Loucy (cell line): ENCODE measurements around the gene SNHG17.
A peak's percentile ranks its signal among the peaks of the same experiment; 100 is the strongest.
"Not testable (repeated sequence)": the region's sequence is repeated elsewhere in the genome, so short reads cannot be mapped to it uniquely, and the experiment has no call there.

Source experiments
- H2AFZ ChIP-seq: fragments of 200-600 bp; sonication (generic); 2 replicates; pipeline ENCODE4 v1.6.0; 2016; ENCODE audit warnings: antibody characterized with exemption, mild to moderate bottlenecking, low read length, moderate library complexity
- H3F3A ChIP-seq: fragments of 200-600 bp; 2 replicates; pipeline ENCODE4 v1.6.0; 2016; ENCODE audit warnings: antibody characterized with exemption, low read depth, mild to moderate bottlenecking
- H3K27me3 ChIP-seq: fragments of 200-600 bp; sonication (generic); 2 replicates; pipeline ENCODE4 v1.6.1; 2014; ENCODE audit warnings: low read length, mild to moderate bottlenecking; ENCODE audit not compliant: insufficient read depth, poor library complexity, severe bottlenecking
- H3K36me3 ChIP-seq: fragments of 200-600 bp; sonication (generic); 2 replicates; pipeline ENCODE4 v1.6.1; 2016; ENCODE audit warnings: low read length; ENCODE audit not compliant: insufficient read depth
- H3K4me1 ChIP-seq: fragments of 200-600 bp; sonication (generic); 2 replicates; pipeline ENCODE4 v1.5.1; 2014; ENCODE audit warnings: low read length, mild to moderate bottlenecking; ENCODE audit not compliant: insufficient read depth, poor library complexity, severe bottlenecking
- H3K4me2 ChIP-seq: fragments of 200-600 bp; sonication (generic); 2 replicates; pipeline ENCODE4 v1.6.0; 2014; ENCODE audit warnings: antibody characterized with exemption, low read length, low read depth, mild to moderate bottlenecking; ENCODE audit not compliant: poor library complexity, severe bottlenecking
- H3K4me3 ChIP-seq: fragments of 200-600 bp; sonication (generic); 2 replicates; pipeline ENCODE4 v1.5.1; 2014; ENCODE audit warnings: low read length, mild to moderate bottlenecking, mixed read lengths; ENCODE audit not compliant: poor library complexity, severe bottlenecking
- H3K79me2 ChIP-seq: fragments of 200-600 bp; sonication (generic); 2 replicates; pipeline ENCODE4 v1.6.1; 2014; ENCODE audit warnings: low read length; ENCODE audit not compliant: insufficient read depth
- H3K9ac ChIP-seq: fragments of 200-600 bp; sonication (generic); 2 replicates; pipeline ENCODE4 v1.6.0; 2014; ENCODE audit warnings: mild to moderate bottlenecking, low read depth, low read length, moderate library complexity; ENCODE audit not compliant: poor library complexity, severe bottlenecking
- H3K9me2 ChIP-seq: fragments of 200-600 bp; sonication (generic); replicated peaks from 2 replicates; pipeline ENCODE4 v1.6.1; 2016; ENCODE audit warnings: low read depth, low read length, mixed read lengths
- H3K9me3 ChIP-seq: fragments of 200-600 bp; sonication (generic); 2 replicates; pipeline ENCODE4 v1.6.1; 2014; ENCODE audit warnings: mild to moderate bottlenecking, antibody characterized with exemption, low read length, low read depth; ENCODE audit not compliant: insufficient read depth
- H4K20me1 ChIP-seq: fragments of 200-600 bp; sonication (generic); 2 replicates; pipeline ENCODE4 v1.6.0; 2014; ENCODE audit warnings: antibody characterized with exemption, low read length, mild to moderate bottlenecking; ENCODE audit not compliant: insufficient read depth, poor library complexity, severe bottlenecking
- CTCF ChIP-seq: fragments of 200-600 bp; sonication (generic); conservative IDR thresholded peaks from 2 replicates; pipeline ENCODE4 v1.5.1; 2014; ENCODE audit warnings: mild to moderate bottlenecking, antibody characterized with exemption, low read length
- EZH2phosphoT487 ChIP-seq: fragments of 200-600 bp; IDR thresholded peaks from 2 replicates; pipeline ENCODE4 v1.6.1; 2018; ENCODE audit warnings: antibody characterized with exemption, mild to moderate bottlenecking, moderate library complexity, borderline replicate concordance

SNHG17 gene

GRCh38 chr20:38435555-38435939 lies 419 bp upstream of the SNHG17 start:
- Histone ChIP-seq H4K20me1 (peaks cover 42% of the 10 kb centered on the region), H3K9ac (no peak overlapping the region), H3F3A (no peaks in the 10 kb centered on the region), H3K9me3 (no peaks in the 10 kb centered on the region), H3K4me1 (peaks cover 30% of the 10 kb centered on the region), H2AFZ (peak overlapping the region; percentile 72), H3K79me2 (peaks cover 46% of the 10 kb centered on the region), H3K4me2 (no peak overlapping the region), H3K4me3 (no peak overlapping the region), H3K36me3 (peaks cover 23% of the 10 kb centered on the region; the same call in 1 of the 2 replicates), H3K27me3 (peaks cover 9% of the 10 kb centered on the region), H3K9me2 (no peaks in the 10 kb centered on the region)
- TF ChIP-seq CTCF = no peak
- TF ChIP-seq EZH2phosphoT487 = no peak

GRCh38 chr20:38434301-38434741 lies 807 bp downstream of the SNHG17 start:
- Histone ChIP-seq H3K36me3 (peaks cover 31% of the 10 kb centered on the region; the same call in 1 of the 2 replicates), H2AFZ (no peak overlapping the region), H3K79me2 (peaks cover 57% of the 10 kb centered on the region), H3K4me1 (peaks cover 35% of the 10 kb centered on the region), H3F3A (no peaks in the 10 kb centered on the region), H4K20me1 (peaks cover 53% of the 10 kb centered on the region), H3K4me2 (peak overlapping the region; percentile 79), H3K27me3 (peaks cover 9% of the 10 kb centered on the region), H3K9me3 (no peaks in the 10 kb centered on the region), H3K9ac (peak overlapping the region; percentile 97), H3K4me3 (peak overlapping the region; percentile 81), H3K9me2 (no peaks in the 10 kb centered on the region)
- no peak for TF ChIP-seq EZH2phosphoT487
- no peak for TF ChIP-seq CTCF

GRCh38 chr20:38433304-38433972 lies 1.7 kb downstream of the SNHG17 start:
- TF ChIP-seq EZH2phosphoT487 (no peak), CTCF (no peak)
- no peak overlapping the region for H2AFZ ChIP-seq
- peaks cover 40% of the 10 kb centered on the region; the same call in 1 of the 2 replicates for H3K36me3 ChIP-seq
- peaks cover 9% of the 10 kb centered on the region for H3K27me3 ChIP-seq
- H3K4me2 ChIP-seq = peak overlapping the region; percentile 79
- peaks cover 66% of the 10 kb centered on the region for H3K79me2 ChIP-seq
- peak overlapping the region; percentile 97 for H3K9ac ChIP-seq
- no peaks in the 10 kb centered on the region for H3K9me2 ChIP-seq
- H4K20me1 ChIP-seq = peaks cover 62% of the 10 kb centered on the region
- peak overlapping the region; percentile 81 for H3K4me3 ChIP-seq
- no peaks in the 10 kb centered on the region for H3F3A ChIP-seq
- H3K4me1 ChIP-seq = peaks cover 43% of the 10 kb centered on the region
- no peaks in the 10 kb centered on the region for H3K9me3 ChIP-seq

DNA sequence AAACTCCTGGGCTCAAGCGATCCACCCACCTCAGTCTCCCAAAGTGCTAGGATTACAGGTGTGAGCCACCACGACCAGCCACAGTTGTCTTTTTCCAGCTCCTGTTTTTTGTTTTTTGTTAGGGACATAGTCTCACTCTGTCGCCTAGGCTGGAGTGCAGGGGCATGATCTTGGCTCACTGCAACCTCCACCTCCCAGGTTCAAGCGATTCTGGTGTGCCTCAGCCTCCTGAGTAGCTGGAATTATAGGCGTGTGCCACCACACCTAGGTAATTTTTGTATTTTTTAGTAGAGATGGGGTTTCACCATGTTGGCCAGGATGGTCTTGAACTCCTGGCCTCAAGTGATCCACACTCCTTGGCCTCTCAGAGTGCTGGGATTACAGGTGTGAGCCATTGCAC lies 2.3 kb downstream of the SNHG17 start:
- Histone ChIP-seq H3K4me3 (peak overlapping the region; percentile 81), H3K4me1 (peaks cover 43% of the 10 kb centered on the region), H4K20me1 (peaks cover 67% of the 10 kb centered on the region), H3K4me2 (peak overlapping the region; percentile 79), H3K36me3 (peaks cover 45% of the 10 kb centered on the region; the same call in 1 of the 2 replicates), H3K9ac (peak overlapping the region; percentile 97), H3K79me2 (peaks cover 71% of the 10 kb centered on the region)
- H3K9me3 ChIP-seq, H3K27me3 ChIP-seq, H3K9me2 ChIP-seq, H3F3A ChIP-seq, H2AFZ ChIP-seq: not testable (repeated sequence)
